HCT116 (cell line): ENCODE measurements around the gene PXK. TPM values are rescaled to one million over a fixed set of nuclear protein-coding genes. Genes with fewer than 3 reads are reported as not detected.
A peak's percentile ranks its signal among the peaks of the same experiment; 100 is the strongest.

Experiments used
- ATAC-seq: fragments of 200-7000 bp; cut with Tn5 transposase; 2 replicates; pipeline ENCODE4 v1.9.1; 2020; ENCODE audit warnings: mild to moderate bottlenecking, moderate library complexity
- BruUV-seq: library from RNA; stranded (reverse); fragments of 400-500 nt; replicated peaks from 2 replicates; lab custom pipeline; 2021; lab: Mats Ljungman, UMichigan
- CTCF ChIA-PET: fragments of 300-600 bp; sonication (Branson Sonifier 250); formaldehyde crosslinking; loops from one replicate; lab custom pipeline; 2021; ENCODE audit warnings: antibody characterized with exemption; lab: Charles Lee
- POLR2A ChIA-PET: fragments of 300-600, 350-600 bp; sonication (Branson Sonifier 250); formaldehyde crosslinking; loops from one replicate; lab custom pipeline; 2021; ENCODE audit warnings: antibody characterized with exemption; lab: Charles Lee
- RAD21 ChIA-PET, 2 experiments: fragments of 300-600 bp; sonication (Branson Sonifier 250); formaldehyde crosslinking; loops; one replicate each; lab custom pipeline; 2023; ENCODE audit warnings: low total read pairs in 2 of 2; ENCODE audit not compliant: uncharacterized antibody in 2 of 2, unreplicated experiment in 2 of 2, low non-redundant PET in 1 of 2; lab: Charles Lee
- DNase-seq: peaks from one replicate; pipeline ENCODE4 v3.0.0-alpha.2; 2010; ENCODE audit warnings: low read depth, low spot score
- H2AFZ ChIP-seq: fragments of 200-600 bp; shearing (Covaris generic), sonication (generic); 2 replicates; pipeline ENCODE4 v1.6.1; 2017; ENCODE audit warnings: low read depth, mixed run types, mixed read lengths, antibody characterized with exemption, low read length; ENCODE audit not compliant: poor library complexity, severe bottlenecking
- H3K27ac ChIP-seq: 2 replicates; pipeline ENCODE4 v1.5.1; 2012; ENCODE audit warnings: low read depth, low read length
- H3K27me3 ChIP-seq: fragments of 200-600 bp; sonication (generic); 2 replicates; pipeline ENCODE4 v1.6.1; 2016; ENCODE audit warnings: mixed run types, low read length, mixed read lengths; ENCODE audit not compliant: insufficient read depth
- H3K36me3 ChIP-seq, 2 experiments: fragments of 200-500 bp in 1 of 2; fragments of 200-600 bp in 1 of 2; sonication (Bioruptor generic) in 1 of 2; sonication (generic) in 1 of 2; 2 replicates each; pipeline versions ENCODE4 v1.5.1 to v1.6.1; 2014 to 2016; ENCODE audit warnings: low read length in 2 of 2, inconsistent platforms in 1 of 2, mixed read lengths in 1 of 2, mixed run types in 1 of 2; ENCODE audit not compliant: insufficient read depth in 2 of 2, control insufficient read depth in 1 of 2
- H3K4me1 ChIP-seq, 2 experiments: fragments of 200-600 bp in 1 of 2; sonication (generic) in 1 of 2; 2 replicates each; pipeline versions ENCODE4 v1.5.1 to v1.6.1; 2012 to 2017; ENCODE audit warnings: low read length in 2 of 2, inconsistent platforms in 1 of 2, mild to moderate bottlenecking in 1 of 2, mixed read lengths in 1 of 2, mixed run types in 1 of 2, moderate library complexity in 1 of 2; ENCODE audit not compliant: insufficient read depth in 2 of 2, control insufficient read depth in 1 of 2
- H3K4me2 ChIP-seq: fragments of 200-600 bp; sonication (generic); 2 replicates; pipeline ENCODE4 v1.6.1; 2017; ENCODE audit warnings: mixed run types, low read length, mixed read lengths
- H3K4me3 ChIP-seq, 2 experiments: fragments of 200-600 bp in 1 of 2; sonication (generic) in 1 of 2; replicated peaks in 1 of 2; 2 replicates each; pipeline ENCODE4 v1.5.1; 2011 to 2016; ENCODE audit warnings: low read length in 2 of 2, control low read depth in 1 of 2, low read depth in 1 of 2, mild to moderate bottlenecking in 1 of 2, mixed read lengths in 1 of 2, mixed run types in 1 of 2
- H3K79me2 ChIP-seq: fragments of 200-600 bp; sonication (generic); 2 replicates; pipeline ENCODE4 v1.6.1; 2017; ENCODE audit warnings: mild to moderate bottlenecking, mixed run types, low read length, moderate library complexity, mixed read lengths; ENCODE audit not compliant: insufficient read depth
- H3K9ac ChIP-seq: fragments of 200-600 bp; sonication (generic); 2 replicates; pipeline ENCODE4 v1.6.1; 2016; ENCODE audit warnings: low read length, mixed read lengths
- H3K9me2 ChIP-seq: fragments of 200-600 bp; sonication (generic), shearing (Covaris generic); 2 replicates; pipeline ENCODE4 v1.6.1; 2017; ENCODE audit warnings: mixed run types, mild to moderate bottlenecking, moderate library complexity; ENCODE audit not compliant: insufficient read depth
- H3K9me3 ChIP-seq, 2 experiments: fragments of 200-500 bp in 1 of 2; fragments of 200-600 bp in 1 of 2; sonication (Bioruptor generic) in 1 of 2; sonication (generic) in 1 of 2; 2 replicates each; pipeline ENCODE4 v1.6.1; 2014 to 2017; ENCODE audit warnings: low read length in 2 of 2, mixed read lengths in 2 of 2, inconsistent platforms in 1 of 2, low read depth in 1 of 2, mild to moderate bottlenecking in 1 of 2, mixed run types in 1 of 2, moderate library complexity in 1 of 2; ENCODE audit not compliant: control insufficient read depth in 1 of 2, insufficient read depth in 1 of 2
- H4K20me1 ChIP-seq: fragments of 200-600 bp; sonication (generic), shearing (Covaris generic); 2 replicates; pipeline ENCODE4 v1.6.1; 2017; ENCODE audit warnings: mixed run types, mild to moderate bottlenecking, moderate library complexity; ENCODE audit not compliant: insufficient read depth
- CBX3 ChIP-seq: IDR thresholded peaks from 2 replicates; pipeline ENCODE4 v1.6.1; 2012; ENCODE audit warnings: low read depth
- ELF1 ChIP-seq: IDR thresholded peaks from 2 replicates; pipeline ENCODE4 v1.6.1; 2012; ENCODE audit warnings: low read depth, borderline replicate concordance
- FOSL1 ChIP-seq: IDR thresholded peaks from 2 replicates; pipeline ENCODE4 v1.6.1; 2012; ENCODE audit warnings: low read depth
- JUND ChIP-seq: IDR thresholded peaks from 2 replicates; pipeline ENCODE4 v1.6.1; 2012
- POLR2AphosphoS5 ChIP-seq: IDR thresholded peaks from 2 replicates; pipeline ENCODE4 v1.6.1; 2011; ENCODE audit warnings: mild to moderate bottlenecking, low read depth, low read length, moderate library complexity
- SIN3A ChIP-seq: IDR thresholded peaks from 2 replicates; pipeline ENCODE4 v1.6.1; 2012; ENCODE audit warnings: low read depth
- SRF ChIP-seq: IDR thresholded peaks from 2 replicates; pipeline ENCODE4 v1.6.1; 2012; ENCODE audit warnings: low read depth
- intact Hi-C: fragments of 100-400 bp; cut with micrococcal nuclease; formaldehyde crosslinking; loops from 2 replicates; pipeline ENCODE4 v1.10.0; 2022
- total RNA-seq: library from RNA; stranded (reverse); gene quantifications from one replicate; pipeline ENCODE4 v1.2.1, GENCODE V29; 2021; ENCODE audit not compliant: unreplicated experiment
- TF ChIP-seq, protein P1 (sequence below): IDR thresholded peaks from 2 replicates; pipeline ENCODE4 v1.6.1; 2012
- TF ChIP-seq, protein P2 (sequence below), 3 experiments: fragments of 200-600 bp in 1 of 3; sonication (generic) in 1 of 3; IDR thresholded peaks in 2 of 3; conservative IDR thresholded peaks in 1 of 3; 2 replicates each; pipeline ENCODE4 v1.5.1; 2012 to 2017; ENCODE audit warnings: low read depth in 2 of 3, low read length in 2 of 3, antibody characterized with exemption in 1 of 3, borderline replicate concordance in 1 of 3, control low read depth in 1 of 3, mild to moderate bottlenecking in 1 of 3, mixed read lengths in 1 of 3, mixed run types in 1 of 3, moderate library complexity in 1 of 3; ENCODE audit not compliant: insufficient read depth in 1 of 3

PXK gene
- total RNA-seq, 1 experiment from 2014 or later, result 10.2 TPM

DNA sequence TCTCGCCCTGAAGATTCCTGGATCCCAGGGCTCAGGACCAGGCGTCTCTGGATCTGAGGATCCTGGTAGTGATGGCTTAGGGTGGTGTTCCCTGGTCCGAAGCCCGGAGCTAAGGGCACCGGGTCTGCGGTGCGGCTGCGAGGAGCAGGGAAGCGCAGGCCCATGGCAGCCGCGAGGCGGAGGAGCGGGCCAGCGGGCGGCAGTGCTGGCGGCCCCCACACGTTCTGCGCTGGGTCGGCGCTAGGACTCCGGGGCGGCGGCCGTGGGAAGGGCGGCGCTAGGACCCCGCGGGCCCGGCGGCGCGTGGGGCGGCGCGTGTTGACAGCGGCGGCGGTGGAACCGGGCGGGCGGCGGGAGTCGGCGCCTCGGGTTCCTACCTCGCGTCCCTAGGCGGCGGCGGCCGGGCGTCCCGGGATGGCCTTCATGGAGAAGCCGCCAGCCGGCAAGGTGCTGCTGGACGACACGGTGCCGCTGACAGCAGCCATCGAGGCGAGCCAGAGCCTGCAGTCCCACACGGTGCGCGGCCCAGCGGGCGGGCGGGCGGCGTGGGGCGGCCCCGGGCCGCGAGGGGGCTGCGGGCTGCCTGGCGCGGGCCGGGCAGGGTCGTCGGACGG lies at the start of gene PXK (continued):
- TF ChIP-seq, protein P1, sequence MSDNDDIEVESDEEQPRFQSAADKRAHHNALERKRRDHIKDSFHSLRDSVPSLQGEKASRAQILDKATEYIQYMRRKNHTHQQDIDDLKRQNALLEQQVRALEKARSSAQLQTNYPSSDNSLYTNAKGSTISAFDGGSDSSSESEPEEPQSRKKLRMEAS, result peak; percentile 85
- TF ChIP-seq, protein P2, sequence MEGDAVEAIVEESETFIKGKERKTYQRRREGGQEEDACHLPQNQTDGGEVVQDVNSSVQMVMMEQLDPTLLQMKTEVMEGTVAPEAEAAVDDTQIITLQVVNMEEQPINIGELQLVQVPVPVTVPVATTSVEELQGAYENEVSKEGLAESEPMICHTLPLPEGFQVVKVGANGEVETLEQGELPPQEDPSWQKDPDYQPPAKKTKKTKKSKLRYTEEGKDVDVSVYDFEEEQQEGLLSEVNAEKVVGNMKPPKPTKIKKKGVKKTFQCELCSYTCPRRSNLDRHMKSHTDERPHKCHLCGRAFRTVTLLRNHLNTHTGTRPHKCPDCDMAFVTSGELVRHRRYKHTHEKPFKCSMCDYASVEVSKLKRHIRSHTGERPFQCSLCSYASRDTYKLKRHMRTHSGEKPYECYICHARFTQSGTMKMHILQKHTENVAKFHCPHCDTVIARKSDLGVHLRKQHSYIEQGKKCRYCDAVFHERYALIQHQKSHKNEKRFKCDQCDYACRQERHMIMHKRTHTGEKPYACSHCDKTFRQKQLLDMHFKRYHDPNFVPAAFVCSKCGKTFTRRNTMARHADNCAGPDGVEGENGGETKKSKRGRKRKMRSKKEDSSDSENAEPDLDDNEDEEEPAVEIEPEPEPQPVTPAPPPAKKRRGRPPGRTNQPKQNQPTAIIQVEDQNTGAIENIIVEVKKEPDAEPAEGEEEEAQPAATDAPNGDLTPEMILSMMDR (IDR thresholded peaks at IDR 0.05 in 2 of 3, conservative IDR thresholded peaks at IDR 0.05 in 1 of 3; ENCODE audit: borderline replicate concordance in 1 of 3, insufficient read depth in 1 of 3, low read depth in 2 of 3, low read length in 2 of 3), result peak in 2 of 3 experiments; percentile 7 to 17; a peak in 1 of 6 replicates

DNA sequence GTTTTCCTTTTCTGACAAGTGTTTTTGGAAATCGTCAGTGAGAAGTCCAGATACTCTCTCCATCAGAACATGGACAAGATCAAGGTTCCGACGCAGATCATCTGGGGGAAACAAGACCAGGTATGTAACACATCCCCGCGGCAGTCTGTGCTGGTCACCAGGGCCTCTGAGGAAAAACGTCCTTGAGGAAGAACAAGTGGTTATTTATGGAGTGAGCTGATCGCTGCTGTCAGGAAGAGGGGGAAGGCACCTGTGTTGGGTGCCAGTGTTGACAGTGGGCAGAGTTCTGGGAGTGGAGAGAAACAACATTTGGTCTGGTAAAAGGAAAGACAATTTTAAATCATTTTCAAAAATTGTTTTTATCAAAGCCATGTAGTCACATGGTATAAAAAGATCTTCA lies 47.4 kb upstream of the PXK start:
- no peaks in the 10 kb centered on the region for H3K4me1 ChIP-seq
- no peak overlapping the region for H3K9ac ChIP-seq
- H3K9me3 ChIP-seq, result no peaks in the 10 kb centered on the region
- no peak overlapping the region for H3K4me3 ChIP-seq
- no peak for DNase-seq
- H2AFZ ChIP-seq, result no peak overlapping the region
- RAD21 ChIA-PET, result no interaction called here
- no peaks in the 10 kb centered on the region for H3K9me2 ChIP-seq
- POLR2A ChIA-PET, result no interaction called here
- TF ChIP-seq SRF, result no peak
- no peak for TF ChIP-seq JUND
- no peak for TF ChIP-seq POLR2AphosphoS5
- TF ChIP-seq ELF1, result no peak
- TF ChIP-seq CBX3, result no peak
- no peak for TF ChIP-seq SIN3A
- no peak for TF ChIP-seq FOSL1
- TF ChIP-seq, protein P2 (IDR thresholded peaks at IDR 0.05 in 2 of 3, conservative IDR thresholded peaks at IDR 0.05 in 1 of 3; ENCODE audit: borderline replicate concordance in 1 of 3, insufficient read depth in 1 of 3, low read depth in 2 of 3, low read length in 2 of 3), result 0 out of 6 replicates have a peak, but pooled peaks of 1 of the 3 experiments have one; percentile 1
- no peaks in the 10 kb centered on the region for H3K27me3 ChIP-seq
- H4K20me1 ChIP-seq, result no peaks in the 10 kb centered on the region
- H3K27ac ChIP-seq, result no peak overlapping the region
- no peaks in the 10 kb centered on the region for H3K79me2 ChIP-seq
- no TSS peak for BruUV-seq
- intact Hi-C loops, result no loop called here
- H3K36me3 ChIP-seq, result peaks cover 0 to 3% of the 10 kb centered on the region in 2 experiments; a peak in 2 of 4 replicates
- CTCF ChIA-PET, result no interaction called here
- H3K4me2 ChIP-seq, result no peak overlapping the region
- no peak for ATAC-seq
